ENCODE results near the gene N4BP2L1. TPM values are rescaled to one million over a fixed set of nuclear protein-coding genes. Genes with fewer than 3 reads are reported as not detected.

N4BP2L1 gene
- total RNA-seq, 1 donor from 2014 or later: 1.2 TPM

- H3K4me1 Mint-ChIP-seq: no peaks in the 10 kb centered on the region
- no peaks in the 10 kb centered on the region for H3K9me3 Mint-ChIP-seq
- H3K27ac Mint-ChIP-seq: no peak overlapping the region
- Histone ChIP-seq H3K27me3 (no peaks in the 10 kb centered on the region), H3K9me3 (ENCODE audit: low read depth) (no peaks in the 10 kb centered on the region), H3K36me3 (no peaks in the 10 kb centered on the region), H3K4me1 (peaks cover 17% of the 10 kb centered on the region), H3F3A (ENCODE audit: low read depth) (no peaks in the 10 kb centered on the region), H3K4me3 (no peak overlapping the region), H3K27ac (no peak overlapping the region), H3K9ac (no peak overlapping the region), H2AFZ (replicated peaks) (no peak overlapping the region), H3K79me2 (ENCODE audit: low read depth) (no peaks in the 10 kb centered on the region), H3K4me2 (no peak overlapping the region), H4K20me1 (ENCODE audit: low read depth) (no peaks in the 10 kb centered on the region)
- peak; percentile 51 for DNase-seq (ENCODE audit: low spot score)
- H3K4me3 Mint-ChIP-seq: no peak overlapping the region
- no peak for TF ChIP-seq EZH2 (IDR thresholded peaks at IDR 0.05)
- no peak for TF ChIP-seq CTCF (IDR thresholded peaks at IDR 0.05)
- H3K36me3 Mint-ChIP-seq: no peaks in the 10 kb centered on the region
- H3K27me3 Mint-ChIP-seq (ENCODE audit: insufficient read depth, low read depth): no peaks in the 10 kb centered on the region
Observed at GRCh38 chr13:32471187-32471922, 43.4 kb upstream of the N4BP2L1 start.

- peaks cover 2% of the 10 kb centered on the region for H3K36me3 Mint-ChIP-seq
- H3K27me3 Mint-ChIP-seq (ENCODE audit: insufficient read depth, low read depth): no peaks in the 10 kb centered on the region
- Histone ChIP-seq H3K9me3 (ENCODE audit: low read depth) (no peaks in the 10 kb centered on the region), H3K4me3 (no peak overlapping the region), H2AFZ (replicated peaks) (no peak overlapping the region), H3F3A (ENCODE audit: low read depth) (no peaks in the 10 kb centered on the region), H3K79me2 (ENCODE audit: low read depth) (no peaks in the 10 kb centered on the region), H3K36me3 (no peaks in the 10 kb centered on the region), H3K4me2 (no peak overlapping the region), H3K27me3 (no peaks in the 10 kb centered on the region), H4K20me1 (ENCODE audit: low read depth) (no peaks in the 10 kb centered on the region), H3K4me1 (peaks cover 5% of the 10 kb centered on the region), H3K27ac (no peak overlapping the region), H3K9ac (no peak overlapping the region)
- TF ChIP-seq EZH2 (IDR thresholded peaks at IDR 0.05) (no peak), CTCF (IDR thresholded peaks at IDR 0.05) (no peak), EZH2phosphoT487 (IDR thresholded peaks at IDR 0.05) (no peak)
- peaks cover 3% of the 10 kb centered on the region for H3K9me3 Mint-ChIP-seq
- no peak for DNase-seq (ENCODE audit: low spot score)
- no peak overlapping the region for H3K4me3 Mint-ChIP-seq
- H3K4me1 Mint-ChIP-seq: no peaks in the 10 kb centered on the region
- H3K27ac Mint-ChIP-seq: peak overlapping the region; percentile 19
Observed at GRCh38 chr13:32468502-32469142, 40.7 kb upstream of the N4BP2L1 start.

GRCh38 chr13:32456591-32456990 is 28.7 kb upstream of the N4BP2L1 start:
- Mint-ChIP-seq H3K9me3 (peaks cover 32% of the 10 kb centered on the region), H3K27ac (no peak overlapping the region), H3K36me3 (peaks cover 18% of the 10 kb centered on the region), H3K27me3 (ENCODE audit: insufficient read depth, low read depth) (peaks cover 5% of the 10 kb centered on the region), H3K4me1 (no peaks in the 10 kb centered on the region), H3K4me3 (no peak overlapping the region)
- DNase-seq (ENCODE audit: low spot score): no peak
- H3K79me2 ChIP-seq (ENCODE audit: low read depth): no peaks in the 10 kb centered on the region
- H3K4me3 ChIP-seq: no peak overlapping the region
- H3F3A ChIP-seq (ENCODE audit: low read depth): no peaks in the 10 kb centered on the region
- H2AFZ ChIP-seq (replicated peaks): no peak overlapping the region
- H3K9ac ChIP-seq: no peak overlapping the region
- no peak overlapping the region for H3K4me2 ChIP-seq
- no peaks in the 10 kb centered on the region for H3K4me1 ChIP-seq
- peaks cover 9% of the 10 kb centered on the region for H3K9me3 ChIP-seq (ENCODE audit: low read depth)
- H4K20me1 ChIP-seq (ENCODE audit: low read depth): no peaks in the 10 kb centered on the region
- TF ChIP-seq EZH2phosphoT487 (IDR thresholded peaks at IDR 0.05) (no peak), CTCF (IDR thresholded peaks at IDR 0.05) (no peak), EZH2 (IDR thresholded peaks at IDR 0.05) (no peak)
- H3K27ac ChIP-seq: no peak overlapping the region
- H3K36me3 ChIP-seq: no peaks in the 10 kb centered on the region
- H3K27me3 ChIP-seq: no peaks in the 10 kb centered on the region

Data from neural progenitor cell (in vitro differentiated cells).